SK-N-MC (cell line): ENCODE measurements around the gene NACC2.

Experiments used
- EZH2 ChIP-seq: fragments of 200-600 bp; sonication (generic); IDR thresholded peaks from one replicate; pipeline ENCODE4 v1.6.1; 2017; ENCODE audit warnings: antibody characterized with exemption
- FOXP2 ChIP-seq: optimal IDR thresholded peaks from 2 replicates; pipeline ENCODE3; 2011; ENCODE audit warnings: mild to moderate bottlenecking, moderate library complexity; ENCODE audit not compliant: insufficient read depth; ENCODE audit errors: extremely low read length, control extremely low read depth
- POLR2AphosphoS5 ChIP-seq: IDR thresholded peaks from 2 replicates; pipeline ENCODE4 v1.6.1; 2012; ENCODE audit warnings: mild to moderate bottlenecking, low read depth, low read length, borderline replicate concordance

GRCh38 chr9:136086213-136086881 is 8.7 kb downstream of the NACC2 start:
- TF ChIP-seq POLR2AphosphoS5 = no peak
- no peak for TF ChIP-seq EZH2
- no peak for TF ChIP-seq FOXP2
